ENCODE measurements around the gene OBSCN.

OBSCN gene

GRCh38 chr1:228334226-228334935, 126.5 kb downstream of the OBSCN start:
- DNase-seq: no peak

- DNase-seq: no peak
These were observed 127.1 kb downstream of the OBSCN start for GRCh38 chr1:228334954-228335353.

GRCh38 chr1:228335406-228336307, 127.8 kb downstream of the OBSCN start:
- no peak for DNase-seq

- DNase-seq: no peak
These were observed 128.6 kb downstream of the OBSCN start for GRCh38 chr1:228336308-228337030.

GRCh38 chr1:228337031-228337564, 129.3 kb downstream of the OBSCN start:
- DNase-seq: no peak

- no peak for DNase-seq
These were observed 130.1 kb downstream of the OBSCN start for GRCh38 chr1:228337711-228338520.

- no peak for DNase-seq
These were observed 130.7 kb downstream of the OBSCN start for GRCh38 chr1:228338521-228339051.

GRCh38 chr1:228339059-228339704, 131.3 kb downstream of the OBSCN start:
- no peak for DNase-seq

GRCh38 chr1:228339766-228340685, 132.2 kb downstream of the OBSCN start:
- no peak for DNase-seq

GRCh38 chr1:228340686-228341449, 133.0 kb downstream of the OBSCN start:
- DNase-seq: no peak

- DNase-seq: no peak
These were observed 133.6 kb downstream of the OBSCN start for GRCh38 chr1:228341450-228341813.

- no peak for DNase-seq
These were observed 134.2 kb downstream of the OBSCN start for GRCh38 chr1:228341814-228342626.

- DNase-seq: no peak
These were observed 134.9 kb downstream of the OBSCN start for GRCh38 chr1:228342627-228343190.

- no peak for DNase-seq
These were observed 135.4 kb downstream of the OBSCN start for GRCh38 chr1:228343191-228343661.

- DNase-seq: no peak
These were observed 136.8 kb downstream of the OBSCN start for GRCh38 chr1:228344631-228345072.

- no peak for DNase-seq
These were observed 137.5 kb downstream of the OBSCN start for GRCh38 chr1:228345201-228345930.

GRCh38 chr1:228346731-228347130, 138.9 kb downstream of the OBSCN start:
- no peak for DNase-seq
